A549 treated with ZK216348 at 1 μM for 4 hours (cell line): ENCODE data around the gene AMD1. TPM values are rescaled to one million over a fixed set of nuclear protein-coding genes. Genes with fewer than 3 reads are reported as not detected.

Source experiments
- total RNA-seq: library from RNA; stranded (reverse); fragments of 200-300 nt; extraction: Qiagen RNA extraction; gene quantifications from 5 replicates; pipeline ENCODE4 v1.2.3, GENCODE V29; 2022; ENCODE audit warnings: low read depth

AMD1 gene
- total RNA-seq: 120 to 170 TPM (median 140 TPM) in 5 replicates

DNA sequence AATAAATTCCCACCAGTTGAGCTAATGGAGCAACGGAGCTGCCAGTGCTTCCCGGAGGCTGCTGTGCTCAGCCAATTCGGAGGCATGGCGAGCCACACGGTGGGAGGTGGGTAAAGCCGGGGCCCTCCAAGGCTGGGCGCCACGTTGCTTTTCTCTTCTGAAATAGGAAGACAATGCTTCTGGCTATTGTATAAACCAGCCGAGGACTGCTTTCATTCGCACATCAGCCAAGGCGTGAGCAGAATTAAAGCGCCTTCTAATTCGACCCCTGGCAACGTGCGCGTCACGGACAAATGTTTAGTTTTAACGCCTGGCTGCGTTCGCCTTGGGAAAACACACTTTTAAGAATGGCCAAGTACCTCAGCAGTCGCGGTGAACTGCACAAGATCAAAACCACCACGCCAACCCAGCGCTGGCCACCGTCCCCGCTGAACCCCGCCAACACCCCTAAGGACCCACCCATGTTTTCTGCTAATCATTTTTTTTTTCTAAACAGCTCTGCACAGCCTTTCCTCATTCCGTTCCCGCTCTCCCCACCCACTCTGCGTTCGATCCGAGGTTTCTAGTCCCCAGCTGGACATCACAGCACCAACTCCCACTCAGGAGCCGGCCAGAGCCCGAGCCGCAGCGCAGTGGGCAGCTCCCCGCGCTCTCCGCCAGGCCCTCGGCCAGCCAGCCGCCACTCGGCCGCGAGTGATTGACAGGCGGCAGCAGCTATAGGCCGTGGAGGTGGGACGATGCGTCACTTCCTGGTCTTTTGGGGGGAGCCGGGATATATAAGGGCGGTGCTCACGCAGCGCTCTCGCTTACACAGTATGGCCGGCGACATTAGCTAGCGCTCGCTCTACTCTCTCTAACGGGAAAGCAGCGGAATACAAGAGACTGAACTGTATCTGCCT is at the start of gene AMD1:
AMD1 (plus strand) TSS at position 805 of the 899 bp plus-strand sequence. CDS start 321 bp downstream, outside the sequence.

Other genes with a start within 250 kb of the AMD1 start
- gene CDK19, start 59.3 kb upstream of the AMD1 start, total RNA-seq: 2.7 to 5.5 TPM (median 4.9 TPM) in 5 replicates
- gene GTF3C6, start 83.9 kb downstream of the AMD1 start, total RNA-seq: 73.1 to 118 TPM (median 84.1 TPM) in 5 replicates
- gene RPF2, start 107.3 kb downstream of the AMD1 start, total RNA-seq: 24.8 to 57.4 TPM (median 26.7 TPM) in 5 replicates
- gene SLC16A10, start 212.7 kb downstream of the AMD1 start, total RNA-seq: 0.08 to 0.51 TPM (median 0.34 TPM) in 5 replicates